Esophagus mucosa (tissue), 1 donor: Measurements from ENCODE around the gene ITGB8. TPM values are rescaled to one million over a fixed set of nuclear protein-coding genes. Genes with fewer than 3 reads are reported as not detected.
"Not testable (repeated sequence)": the region's sequence is repeated elsewhere in the genome, so short reads cannot be mapped to it uniquely, and the experiment has no call there.

Source experiments
- ATAC-seq: fragments of 200-7000 bp; cut with Tn5 transposase; one replicate; pipeline ENCODE4 v1.9.1; 2020
- total RNA-seq: library from RNA; stranded (reverse); gene quantifications from one replicate; pipeline ENCODE4 v1.2.4, GENCODE V29; 2023
- donor health status: DM: yes; HTN: yes; CAD: no.

Gene ITGB8
- 16.3 TPM for total RNA-seq

DNA sequence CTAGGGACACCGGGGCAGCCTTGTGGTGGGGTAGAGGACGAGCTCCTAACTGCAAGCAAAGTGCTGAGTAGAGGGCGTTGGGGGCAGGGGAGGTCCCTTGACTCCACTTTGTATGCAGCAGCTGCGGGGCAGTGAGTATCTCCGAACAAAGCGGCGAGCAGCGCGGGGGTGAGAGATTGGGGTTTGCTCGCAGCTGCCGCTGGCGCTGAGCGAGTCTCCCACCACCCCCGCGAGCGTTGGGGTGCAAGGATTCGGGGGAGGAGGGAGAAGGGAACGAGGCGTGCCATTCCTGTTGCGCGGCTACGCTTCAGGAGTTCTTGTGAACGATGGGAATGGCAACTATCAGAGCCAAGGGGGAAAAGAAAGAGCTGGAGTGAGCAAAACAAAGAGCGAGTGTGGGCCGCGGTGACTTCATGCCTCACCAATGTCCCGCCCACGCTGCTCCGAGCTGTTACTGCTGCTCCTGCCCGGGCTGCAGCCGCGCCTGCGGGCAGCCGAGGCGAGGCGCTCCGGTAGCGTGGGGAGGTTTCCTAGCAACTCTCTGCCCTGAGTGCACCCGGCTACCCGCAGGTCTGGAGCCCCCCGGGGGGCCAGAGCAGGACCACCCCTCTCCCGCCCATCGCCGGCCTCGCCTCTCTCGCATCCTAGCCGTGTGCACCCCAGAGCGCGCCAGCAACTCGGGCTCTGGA lies at the start of gene ITGB8:
Gene ITGB8, plus strand, starts transcription at position 662 of the 689 bp plus-strand sequence. CDS start 907 bp downstream, outside the sequence.
- peak; percentile 93 for ATAC-seq

DNA sequence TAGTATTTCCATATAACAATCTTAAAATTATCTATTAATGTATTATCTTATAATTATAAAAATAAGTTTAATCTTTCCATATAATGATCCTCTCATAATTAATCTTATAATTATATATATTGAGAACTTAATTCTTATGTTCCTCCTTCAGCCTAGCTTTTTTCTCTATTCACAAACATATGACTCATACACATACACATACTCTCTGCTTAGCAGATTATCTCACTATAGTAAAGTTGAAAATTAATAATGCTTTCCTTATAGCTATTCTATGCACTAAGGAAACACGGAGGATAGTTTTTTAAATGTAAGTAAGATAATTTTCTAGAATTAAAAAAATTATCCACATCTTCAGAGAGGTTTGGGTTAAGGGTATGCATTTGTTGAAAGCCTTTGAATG lies 47.7 kb upstream of the ITGB8 start:
- ATAC-seq = peak; percentile 57

DNA sequence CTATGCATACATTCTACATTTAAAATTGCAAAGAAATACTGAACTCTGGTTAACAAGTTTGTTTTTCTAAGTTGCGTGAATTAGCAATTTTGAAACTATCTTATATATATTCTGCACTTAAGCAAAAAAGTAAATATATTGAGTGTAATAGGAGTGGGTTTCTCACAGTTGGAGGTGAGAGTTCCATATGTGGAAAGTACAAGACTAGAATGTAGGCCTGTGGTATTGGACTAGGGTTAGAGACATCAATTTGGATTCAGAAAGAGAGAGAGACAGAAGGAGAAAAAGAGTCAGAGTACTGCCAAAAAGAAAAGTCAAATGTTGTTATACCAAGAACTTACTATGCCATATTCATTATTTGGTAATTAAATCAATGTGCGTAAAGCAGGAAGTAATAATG lies 47.3 kb upstream of the ITGB8 start:
- no peak for ATAC-seq

DNA sequence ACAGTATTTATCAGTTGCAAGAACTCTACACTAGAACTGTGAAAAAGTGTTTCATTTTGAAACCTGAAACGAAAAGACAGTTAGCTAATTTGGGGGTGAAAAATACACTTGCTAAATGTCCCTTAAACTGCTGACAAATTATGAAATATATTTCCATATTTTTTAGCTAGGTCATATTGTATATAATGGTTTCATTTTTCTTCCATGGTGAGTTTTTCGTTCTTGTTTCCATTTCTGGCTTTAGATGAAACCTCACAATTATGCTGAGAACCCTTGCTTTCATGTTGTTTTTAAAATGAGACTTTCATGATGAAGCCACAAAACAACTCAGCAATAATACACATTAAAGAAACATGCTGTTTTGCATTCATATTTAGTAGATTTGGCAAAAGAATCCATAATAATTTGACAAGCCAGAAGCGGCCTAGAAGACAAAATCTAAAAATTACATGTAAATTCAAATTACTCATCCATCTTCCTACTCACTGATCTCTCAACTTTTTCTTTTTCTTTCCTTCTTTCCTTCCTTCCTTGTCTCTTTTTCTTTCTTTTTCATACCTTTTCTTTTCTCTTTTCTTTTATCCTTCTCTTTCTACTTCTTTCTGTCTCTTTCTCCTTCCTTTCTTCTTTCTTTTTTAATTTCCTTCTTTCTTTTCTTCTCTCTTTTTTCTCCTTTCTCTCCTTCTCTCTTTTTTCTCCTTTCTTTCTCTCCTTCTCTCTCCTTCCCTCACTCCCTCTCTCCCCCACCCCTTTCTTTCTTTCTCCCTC lies 46.5 kb upstream of the ITGB8 start:
- no peak for ATAC-seq

DNA sequence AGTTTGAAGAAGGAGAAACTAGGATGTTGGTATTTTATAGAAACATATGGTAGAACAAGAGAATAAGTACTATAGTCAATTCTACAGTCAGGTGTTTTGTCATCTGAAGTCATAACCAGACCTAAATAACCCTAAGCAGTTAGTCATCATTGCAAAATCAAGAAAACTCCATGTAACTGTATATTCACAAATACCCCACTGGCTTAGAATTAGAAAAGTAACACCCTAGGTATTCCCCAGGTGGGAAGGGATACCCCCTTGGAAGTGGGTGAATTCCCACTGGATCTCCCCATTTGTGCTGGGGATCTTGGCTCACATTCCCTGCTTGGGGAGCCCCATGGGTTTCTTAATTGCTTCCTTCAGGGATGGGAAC lies 45.9 kb upstream of the ITGB8 start:
- no peak for ATAC-seq

DNA sequence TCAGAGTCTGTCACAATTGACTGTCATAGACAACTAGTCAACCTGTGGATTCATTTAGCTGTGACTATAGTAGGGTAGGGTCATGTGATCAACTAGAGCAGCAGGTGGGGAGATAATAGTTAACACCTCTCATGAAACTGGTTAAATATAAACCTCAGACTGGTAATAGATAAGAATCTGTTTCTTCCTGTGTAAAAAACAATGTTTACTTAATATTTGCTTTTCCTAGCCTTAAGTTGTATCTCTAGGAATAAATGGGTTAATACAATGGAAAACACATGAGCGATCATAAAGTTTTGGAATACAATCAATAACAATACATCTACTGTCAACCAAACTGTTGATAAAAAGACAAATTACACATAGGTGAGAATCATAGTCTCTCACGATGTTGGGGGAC lies 43.4 kb upstream of the ITGB8 start:
- no peak for ATAC-seq

DNA sequence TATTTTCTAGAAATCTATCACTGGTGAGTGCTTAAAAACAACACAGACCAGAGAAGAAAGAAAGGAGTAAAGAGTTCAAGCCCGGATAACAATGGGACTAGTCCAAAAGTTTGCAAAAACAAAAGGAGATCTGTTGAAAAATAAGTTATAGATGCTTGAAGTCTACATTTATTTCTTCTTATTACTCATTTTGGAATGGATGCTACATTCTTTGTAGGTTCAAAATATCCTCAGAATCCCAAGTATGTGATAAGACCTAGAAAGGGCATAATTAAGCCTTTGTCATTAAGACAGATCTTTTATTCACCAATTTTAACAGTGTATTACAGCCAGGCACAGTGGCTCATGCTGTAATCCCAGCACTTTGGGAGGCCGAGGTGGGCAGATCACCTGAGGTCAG lies 42.7 kb upstream of the ITGB8 start:
- no peak for ATAC-seq

DNA sequence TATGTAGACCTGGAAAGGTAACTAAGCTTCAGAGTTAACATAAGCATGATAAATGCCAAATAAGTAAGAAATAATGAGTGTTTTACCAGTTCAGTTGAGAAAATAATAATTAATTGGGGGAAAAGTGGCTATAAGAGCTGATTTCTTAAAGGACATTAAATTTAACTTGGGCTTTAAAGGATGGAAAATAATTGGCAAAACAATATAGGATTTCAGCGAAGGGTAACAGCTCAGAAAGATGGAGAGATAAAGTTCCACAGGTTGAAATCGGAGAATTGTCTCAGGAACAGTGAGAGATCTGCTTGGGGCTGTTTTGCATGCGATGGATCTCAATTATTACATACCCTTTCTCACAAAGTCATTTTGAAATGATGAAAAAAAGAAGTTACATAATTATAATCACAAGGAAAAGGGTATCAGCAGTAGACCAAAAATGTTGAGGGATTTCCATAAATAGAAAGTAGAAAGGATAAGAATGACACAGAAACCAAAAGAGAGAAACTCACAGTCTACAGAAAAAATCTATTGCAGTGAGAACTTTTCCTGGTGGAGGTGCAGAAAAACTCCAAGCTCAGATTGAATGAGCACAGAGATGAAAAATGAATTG lies 40.1 kb upstream of the ITGB8 start:
- no peak for ATAC-seq

DNA sequence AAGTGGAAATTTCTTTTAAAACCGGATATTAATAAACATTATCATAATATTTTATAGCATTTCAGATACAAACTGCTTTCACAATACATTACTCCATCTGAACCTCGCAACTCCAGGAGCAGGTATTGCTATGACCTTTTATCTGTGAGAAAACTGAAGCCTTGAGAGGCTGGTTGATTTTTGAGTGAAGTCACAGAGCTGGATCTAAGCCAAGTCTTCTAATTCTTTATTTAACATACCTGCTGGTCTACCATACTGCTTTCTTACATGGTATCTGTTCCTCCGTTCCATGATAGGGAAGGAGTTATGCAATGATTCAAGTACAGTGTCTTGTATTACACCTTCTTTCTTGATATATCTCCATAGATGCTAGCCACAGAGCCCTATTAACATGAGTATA lies 37.4 kb upstream of the ITGB8 start:
- no peak for ATAC-seq

DNA sequence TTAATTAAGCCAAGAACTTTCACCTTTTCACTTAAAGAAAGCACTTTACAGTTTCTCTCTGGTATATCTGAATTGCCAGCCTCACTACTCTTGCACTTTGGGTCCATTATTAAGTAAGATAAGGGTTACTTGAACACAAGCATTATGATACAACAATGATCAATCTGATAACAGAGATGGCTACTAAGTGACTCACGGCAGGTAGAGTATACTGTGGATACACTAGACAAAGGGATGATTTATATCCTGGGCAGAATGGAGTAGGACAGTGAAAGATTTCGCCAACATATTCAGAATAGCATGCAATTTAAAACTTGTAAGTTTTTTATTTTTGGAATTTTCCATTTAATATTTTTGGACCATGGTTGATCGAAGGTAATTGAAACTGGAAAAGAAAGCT lies 34.3 kb upstream of the ITGB8 start:
- ATAC-seq = no peak

DNA sequence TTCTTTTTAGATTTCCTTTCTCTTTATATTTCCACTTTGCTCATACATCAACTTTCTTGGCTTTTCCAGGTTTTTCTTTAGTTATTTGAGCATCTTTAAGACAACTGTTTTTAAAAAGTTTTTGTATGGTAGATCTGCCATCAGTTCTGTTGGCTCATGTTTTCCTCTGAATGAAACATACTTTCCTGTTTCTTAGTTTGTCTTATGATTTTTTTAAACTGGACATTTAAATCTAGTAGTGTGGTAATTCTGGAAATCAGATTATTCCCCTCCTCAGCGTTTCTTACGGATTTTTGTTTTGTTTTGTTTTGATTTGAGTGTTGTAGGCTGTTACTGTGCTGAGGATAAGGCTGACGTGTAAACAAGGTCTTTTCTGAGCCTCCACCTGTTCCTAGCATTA lies 33.8 kb upstream of the ITGB8 start:
- ATAC-seq = no peak

DNA sequence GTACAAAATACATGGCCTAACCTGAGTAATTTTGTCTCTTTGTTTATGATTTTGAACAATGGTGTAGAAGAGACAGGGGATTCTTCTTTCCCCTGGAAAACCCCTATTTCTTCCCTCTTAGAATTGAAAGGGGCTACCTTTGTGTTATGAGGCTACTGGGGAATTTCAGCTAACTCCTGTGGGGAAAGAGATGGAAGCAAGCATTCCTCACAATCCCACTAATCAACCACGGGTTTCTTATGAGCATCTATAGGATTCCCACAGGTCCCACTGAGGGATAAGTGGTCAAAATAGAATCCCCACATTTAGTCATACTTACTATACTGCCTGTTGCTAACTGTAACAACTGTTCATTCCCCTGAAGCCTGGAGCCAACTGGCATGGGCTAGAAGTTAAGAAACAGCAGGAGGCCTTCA lies 32.2 kb upstream of the ITGB8 start:
- ATAC-seq = no peak

DNA sequence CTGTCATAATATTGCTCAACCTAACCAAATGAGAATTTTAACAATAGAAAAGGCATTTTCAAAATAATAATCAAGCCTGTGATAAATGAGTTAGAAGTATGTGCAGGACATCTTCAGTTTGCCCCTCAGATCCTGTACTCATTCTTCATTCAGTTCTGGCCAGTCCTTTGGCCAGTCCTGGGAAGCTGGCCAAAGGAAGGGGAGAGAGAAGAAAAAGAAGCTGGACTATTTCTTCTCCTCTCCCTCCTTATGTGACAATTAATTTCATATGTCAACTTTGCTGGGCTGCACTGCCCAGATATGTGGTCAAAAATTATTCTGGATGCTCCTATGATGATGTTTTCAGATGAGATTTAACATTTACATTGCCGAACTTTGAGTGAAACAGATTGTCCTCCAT lies 31.6 kb upstream of the ITGB8 start:
- ATAC-seq = no peak

DNA sequence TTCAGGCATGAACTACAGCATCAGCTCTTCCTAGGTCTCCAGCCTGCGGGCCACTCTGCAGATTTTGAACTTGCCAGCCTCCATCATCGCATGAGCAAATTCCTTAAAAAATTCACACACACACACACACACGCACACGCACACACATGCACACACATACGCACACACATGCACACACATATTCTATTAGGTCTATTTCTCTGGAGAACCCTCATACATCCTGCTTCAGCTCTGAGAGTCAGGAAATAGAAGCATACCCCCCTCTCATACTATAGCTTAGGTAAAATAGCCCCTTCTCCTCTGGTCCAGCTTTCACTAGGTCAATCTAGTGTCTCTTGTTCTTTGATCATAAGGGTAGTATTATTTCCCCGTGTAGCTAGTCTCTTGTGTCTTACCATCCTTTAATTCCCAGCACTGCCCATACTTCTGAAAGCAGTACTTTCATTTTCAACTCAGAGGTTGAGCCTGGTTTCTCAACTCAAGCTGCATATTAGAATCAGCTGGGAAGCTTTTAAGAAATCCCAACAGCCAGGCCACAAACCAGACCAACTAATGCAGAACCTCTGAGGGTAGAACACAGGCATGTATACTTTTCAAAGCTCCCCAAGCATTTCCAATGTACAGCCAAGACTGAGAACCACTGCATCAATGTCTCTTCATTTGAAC lies 30.9 kb upstream of the ITGB8 start:
- ATAC-seq = no peak

DNA sequence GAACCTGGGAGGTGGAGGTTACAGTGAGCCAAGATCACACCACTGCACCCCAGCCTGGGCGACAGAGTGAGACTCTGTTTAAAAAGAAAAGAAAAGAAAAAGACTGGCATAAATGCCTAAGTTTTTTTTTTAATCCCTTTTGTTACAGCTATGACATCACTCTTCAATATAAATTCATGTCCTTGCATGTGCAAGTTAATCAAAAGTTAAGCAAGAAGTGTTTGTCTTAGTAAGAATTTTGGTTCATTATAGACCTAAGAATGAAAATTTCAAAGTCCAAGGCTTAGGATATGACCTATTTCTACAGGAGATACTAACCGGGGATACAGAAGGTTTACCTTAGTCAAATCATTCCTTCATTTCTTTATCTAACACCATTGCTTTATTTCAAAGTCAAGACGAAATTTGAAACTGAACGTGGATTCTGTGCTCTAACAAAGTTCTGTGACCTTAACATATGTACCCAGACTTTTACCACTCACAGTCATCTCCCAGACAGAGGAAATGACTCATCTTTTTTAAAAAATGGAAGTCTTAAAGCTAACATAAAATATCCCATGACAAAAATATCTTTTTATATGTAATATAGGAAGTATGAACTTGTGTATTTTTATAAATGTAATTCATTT lies 29.3 kb upstream of the ITGB8 start:
- ATAC-seq = no peak

DNA sequence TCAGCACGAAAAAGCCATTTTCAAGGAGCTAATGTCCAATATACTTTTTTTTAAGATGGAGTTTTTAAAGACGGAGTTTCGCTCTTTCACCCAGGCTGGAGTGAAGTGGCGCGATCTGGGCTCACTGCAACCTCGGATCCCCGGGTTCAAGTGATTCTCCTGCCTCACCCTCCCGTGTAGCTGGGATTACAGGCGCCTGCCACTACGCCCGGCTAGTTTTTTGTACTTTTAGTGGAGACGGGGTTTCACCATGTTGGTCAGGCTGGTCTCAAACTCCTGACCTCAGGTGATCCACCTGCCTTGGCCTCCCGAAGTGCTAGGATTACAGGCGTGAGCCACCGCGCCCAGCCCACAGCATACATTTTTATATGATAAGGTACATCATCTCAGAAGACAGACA lies 28.4 kb upstream of the ITGB8 start:
- not testable (repeated sequence) for ATAC-seq

DNA sequence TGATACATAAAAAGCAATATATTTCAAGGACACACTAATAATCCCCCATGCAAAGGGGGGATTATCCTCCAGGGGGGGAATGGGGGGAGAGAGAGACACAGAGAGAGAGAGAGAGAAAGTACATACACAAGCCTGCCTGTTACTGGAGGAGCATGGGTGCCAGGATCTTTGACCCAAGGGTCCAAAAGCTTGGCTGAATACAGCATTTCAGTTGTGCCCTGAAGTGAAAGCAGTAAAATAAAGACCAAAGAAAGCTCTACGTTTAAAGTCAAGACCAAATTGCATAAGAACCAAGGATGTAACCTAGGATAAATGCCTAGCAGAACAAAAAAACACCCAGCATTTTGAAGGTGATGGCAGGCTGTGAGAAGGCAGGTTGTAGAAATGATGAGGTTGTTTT lies 27.8 kb upstream of the ITGB8 start:
- ATAC-seq = no peak

DNA sequence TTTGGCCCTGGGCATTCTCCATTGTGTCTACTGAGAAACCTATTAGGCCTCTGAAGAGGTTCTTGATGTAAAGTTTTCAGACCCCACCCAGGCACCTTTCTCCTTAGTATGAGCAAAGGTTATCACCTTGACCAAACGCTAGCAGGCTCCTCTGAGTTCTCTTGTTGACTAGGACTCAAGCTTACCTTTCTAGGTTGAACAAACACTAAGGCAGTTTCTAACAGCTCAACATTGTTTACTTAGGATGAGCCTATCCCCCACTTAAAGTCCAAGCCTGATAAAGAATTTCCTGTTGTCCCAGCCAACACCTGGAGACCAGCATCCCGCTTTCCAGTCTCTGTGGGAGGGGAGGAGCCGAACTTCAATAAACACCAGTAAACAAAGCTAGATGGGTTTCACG lies 26.3 kb upstream of the ITGB8 start:
- no peak for ATAC-seq

DNA sequence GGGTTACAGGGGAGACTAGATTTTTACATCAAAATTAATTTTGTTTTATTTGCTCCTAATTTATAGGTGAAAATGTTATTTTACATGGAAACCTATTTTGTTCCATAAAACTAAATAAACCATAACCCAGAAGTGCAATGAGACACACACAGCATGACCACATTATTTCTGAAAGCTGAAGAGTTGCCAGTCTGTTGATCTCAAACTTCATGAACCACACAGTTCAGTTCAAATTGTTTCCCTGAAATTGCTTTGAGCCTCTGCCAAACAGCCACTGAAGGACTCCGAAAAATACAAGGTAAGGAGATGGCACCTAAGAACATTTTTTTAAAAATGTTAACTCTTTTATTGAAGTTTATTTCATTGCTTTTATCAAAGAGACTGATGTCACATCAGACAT lies 25.0 kb upstream of the ITGB8 start:
- ATAC-seq = no peak

DNA sequence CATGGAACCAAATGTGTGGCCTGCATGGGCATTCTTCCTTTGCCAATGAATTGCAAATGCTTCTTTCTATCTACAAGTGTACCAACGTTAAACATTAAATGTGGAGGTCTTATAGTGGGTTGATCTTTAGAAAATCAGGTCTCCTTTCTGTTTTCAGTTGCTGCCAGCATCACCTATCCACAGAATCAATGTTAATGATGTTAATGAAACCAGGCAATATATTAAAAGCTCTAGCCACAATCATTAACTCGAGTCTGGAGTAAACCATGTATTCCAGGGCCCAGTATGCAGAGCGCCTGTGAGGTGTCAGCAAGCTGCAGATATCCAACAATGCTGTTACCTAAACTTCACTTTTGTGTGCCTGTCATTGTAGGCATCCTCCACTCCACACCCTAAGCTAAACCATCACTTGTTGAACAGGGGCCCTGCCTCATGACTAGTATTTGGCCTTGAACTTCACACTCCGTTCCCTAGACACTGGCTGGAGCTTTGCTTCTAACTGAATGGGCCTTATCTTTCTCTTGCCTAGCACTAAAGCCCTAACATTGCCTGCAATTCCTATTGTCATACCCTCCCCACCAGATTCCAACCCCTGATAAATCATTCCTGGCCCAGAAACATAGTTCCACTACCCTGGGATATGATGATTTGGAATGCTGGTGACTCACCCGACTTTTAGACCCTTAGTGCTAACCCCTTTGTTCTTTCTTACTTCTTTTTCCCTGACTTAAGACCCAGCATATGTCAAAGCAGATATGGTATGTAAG lies 24.3 kb upstream of the ITGB8 start:
- no peak for ATAC-seq

DNA sequence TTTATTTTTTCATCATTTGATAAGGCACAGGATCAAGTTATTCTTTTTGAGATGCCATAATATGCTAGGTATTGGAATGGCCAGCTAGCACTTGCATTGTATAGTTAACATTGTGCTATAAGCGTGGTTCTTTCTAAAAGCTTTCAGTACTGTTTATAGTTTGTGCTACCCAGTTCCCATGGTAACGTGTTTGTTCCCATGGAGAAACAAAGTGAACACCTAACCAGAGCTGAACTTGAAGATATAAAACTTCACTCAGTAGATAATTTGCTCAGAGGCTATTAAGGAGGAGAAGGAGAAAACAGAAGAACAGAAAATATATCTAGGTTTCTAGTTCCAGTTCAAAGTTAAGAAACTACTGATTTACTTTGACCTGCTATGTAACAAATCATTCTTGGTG lies 23.6 kb upstream of the ITGB8 start:
- ATAC-seq = no peak

DNA sequence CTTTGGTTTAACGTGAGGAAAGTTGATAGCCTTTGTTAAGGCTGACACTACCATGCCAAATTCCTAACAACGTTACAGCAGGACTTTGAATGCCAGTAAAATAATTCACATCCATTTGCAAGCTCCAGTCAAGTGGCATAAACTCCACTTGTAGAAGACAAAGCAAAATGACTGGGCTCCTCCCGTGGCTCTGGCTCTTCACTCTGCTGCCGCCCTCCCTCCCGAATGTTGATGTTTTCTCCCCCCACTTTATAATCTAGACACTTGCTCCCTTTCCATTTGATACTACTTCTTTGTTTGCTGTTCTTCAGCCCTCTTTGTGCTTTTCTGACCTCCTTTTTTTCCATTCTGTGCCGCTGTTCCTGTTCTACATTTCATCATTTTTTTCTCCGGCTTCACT lies 22.8 kb upstream of the ITGB8 start:
- ATAC-seq = no peak
